A172 (cell line): Measurements from ENCODE around the gene OR52R1. TPM values are rescaled to one million over a fixed set of nuclear protein-coding genes. Genes with fewer than 3 reads are reported as not detected.

Experiments used
- total RNA-seq: library from RNA; depleted of rRNA; stranded (reverse); fragments of >200 nt; shearing (Covaris generic); gene quantifications from 2 replicates; pipeline ENCODE4 v1.2.3, GENCODE V29; 2014; rRNA removed

OR52R1 gene
- total RNA-seq, 1 experiment from 2014 or later: not detected

Other genes with a start within 250 kb of the OR52R1 start
- gene OR52I2, start 222.6 kb downstream of the OR52R1 start, total RNA-seq: not detected in 2 replicates
- not detected in 2 replicates for gene OR52I1, start 210.3 kb downstream of the OR52R1 start, total RNA-seq
- 10.3 and 10.8 TPM in 2 replicates for gene TRIM68, start 196.1 kb downstream of the OR52R1 start, total RNA-seq
- not detected in 2 replicates for gene OR51D1, start 166.9 kb downstream of the OR52R1 start, total RNA-seq
- gene OR51E1, start 160.4 kb downstream of the OR52R1 start, total RNA-seq: not detected in 2 replicates
- not detected in 2 replicates for gene OR51E2, start 106.5 kb downstream of the OR52R1 start, total RNA-seq
- not detected in 2 replicates for gene MMP26, start 99.6 kb downstream of the OR52R1 start, total RNA-seq
- gene OR51F1, start 34.4 kb downstream of the OR52R1 start, total RNA-seq: not detected in 2 replicates
- gene OR51F2, start 16.9 kb upstream of the OR52R1 start, total RNA-seq: not detected in 2 replicates
- not detected in 2 replicates for gene OR51S1, start 44.8 kb upstream of the OR52R1 start, total RNA-seq
- not detected in 2 replicates for gene OR51T1, start 77.5 kb upstream of the OR52R1 start, total RNA-seq
- gene OR51A7, start 99.4 kb upstream of the OR52R1 start, total RNA-seq: not detected in 2 replicates
- 0.50 TPM in 1 of 2 replicates, not detected in the other for gene OR51G2, start 115.0 kb upstream of the OR52R1 start, total RNA-seq
- gene OR51G1, start 120.0 kb upstream of the OR52R1 start, total RNA-seq: not detected in 2 replicates
- gene OR51A4, start 143.2 kb upstream of the OR52R1 start, total RNA-seq: not detected in 2 replicates
- gene OR51A2, start 151.3 kb upstream of the OR52R1 start, total RNA-seq: not detected in 2 replicates
- gene OR51L1, start 190.5 kb upstream of the OR52R1 start, total RNA-seq: not detected in 2 replicates
- not detected in 2 replicates for gene OR52J3, start 242.1 kb upstream of the OR52R1 start, total RNA-seq